ENCODE results near the gene JAG1.

JAG1 gene

DNA sequence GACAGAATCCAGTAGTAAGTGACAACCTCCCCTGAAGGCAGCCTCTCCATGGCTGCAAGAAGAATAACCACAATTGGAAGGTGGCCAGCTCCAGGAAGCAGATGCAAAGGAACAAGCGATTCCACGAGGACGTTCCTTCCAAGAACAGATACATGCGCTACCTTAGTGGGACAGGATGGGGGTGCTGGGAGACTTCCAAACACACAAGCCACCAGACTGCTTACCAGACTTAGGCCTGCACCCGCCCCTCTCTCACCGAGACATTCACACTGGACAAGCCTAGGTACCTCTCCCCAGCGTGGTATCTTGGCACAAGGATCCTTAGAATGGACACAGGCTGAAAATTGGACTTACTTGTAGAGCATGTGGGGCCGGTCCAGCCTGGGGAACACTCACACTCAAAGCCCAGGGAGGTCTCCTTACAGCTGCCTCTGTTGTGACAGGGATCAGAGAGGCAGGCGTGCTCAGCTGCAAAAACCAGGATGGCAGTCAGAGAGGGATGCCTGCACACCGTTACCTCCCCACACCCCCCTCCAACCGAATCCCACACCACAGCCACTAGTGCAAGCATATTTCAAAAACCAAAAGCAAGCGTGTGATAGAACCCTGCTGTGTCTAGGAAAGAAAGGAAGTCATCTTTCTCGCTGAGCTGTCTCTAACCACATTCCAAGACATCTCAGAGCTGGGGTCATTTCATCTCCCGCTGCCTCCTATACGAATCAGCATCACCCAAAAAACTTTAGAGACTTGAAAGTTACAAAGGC lies 22.4 kb downstream of the JAG1 start:
- DNase-seq = no peak

DNA sequence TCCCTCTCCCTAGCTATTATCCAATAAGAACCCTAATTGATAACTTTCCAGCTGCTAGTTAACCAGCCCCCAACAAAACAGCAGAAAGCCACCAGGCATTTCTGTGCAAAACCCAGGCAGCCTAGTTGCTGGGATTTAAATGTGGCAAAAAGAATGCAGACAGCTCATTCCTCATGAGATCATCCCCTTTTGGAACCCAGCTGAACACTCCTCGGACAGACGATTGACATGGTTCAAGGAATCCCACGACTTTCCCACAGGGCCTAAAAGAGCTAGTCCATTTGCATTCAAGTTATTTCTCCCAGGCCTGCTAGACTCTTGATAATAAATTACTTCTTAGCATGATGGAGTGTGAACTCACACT lies 24.0 kb downstream of the JAG1 start:
- no peak for DNase-seq

DNA sequence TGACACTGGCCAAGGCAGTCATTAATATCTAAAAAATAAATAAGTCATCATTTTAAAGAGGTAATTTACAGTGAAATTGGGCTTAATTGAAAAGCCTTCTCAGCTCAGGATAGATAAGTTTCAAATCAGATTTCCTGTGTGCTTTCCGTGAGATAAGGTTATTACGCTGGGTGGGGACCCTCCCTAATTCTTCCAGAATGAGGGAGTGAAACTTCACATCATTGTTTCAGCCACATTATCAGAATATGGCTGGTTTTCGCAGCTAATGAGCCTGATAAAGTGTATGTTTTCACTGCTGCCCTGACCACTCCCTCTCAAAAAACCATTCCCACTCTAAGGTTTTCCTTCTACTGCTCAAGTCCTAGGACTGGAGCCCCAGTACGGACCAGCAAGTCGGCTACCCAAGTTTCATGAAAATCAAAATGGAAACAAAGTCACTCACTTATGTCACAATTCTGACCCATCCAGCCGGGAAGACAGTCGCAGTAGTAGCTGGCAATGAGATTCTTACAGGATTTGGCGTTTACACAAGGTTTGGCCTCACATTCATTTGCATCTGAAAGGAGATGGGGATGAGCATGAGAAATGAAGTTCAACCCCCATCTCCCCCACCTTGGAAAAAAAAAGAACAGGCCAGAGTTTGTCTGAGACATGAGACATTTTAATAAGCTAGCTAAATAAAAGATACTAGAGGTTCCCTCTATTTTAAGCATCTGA lies 24.6 kb downstream of the JAG1 start:
- DNase-seq = no peak

DNA sequence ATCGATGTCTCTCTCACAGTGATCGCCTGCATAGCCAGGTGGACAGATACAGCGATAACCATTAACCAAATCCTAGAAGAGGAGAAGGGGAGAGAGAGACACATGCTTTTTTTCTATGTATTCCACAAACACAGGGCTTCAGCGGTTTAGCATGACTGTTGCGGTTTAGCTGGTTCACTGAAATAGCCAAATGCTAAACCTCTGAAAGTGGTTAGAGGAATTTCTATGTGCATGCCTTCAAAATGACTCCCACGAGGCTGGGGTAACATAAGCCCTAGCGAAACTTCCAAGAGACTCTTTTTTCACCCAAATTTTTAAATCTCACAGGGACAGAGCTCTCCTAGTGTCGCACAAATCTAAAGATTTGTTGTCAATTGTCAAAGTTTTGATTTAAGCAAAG lies 25.1 kb downstream of the JAG1 start:
- DNase-seq = no peak

DNA sequence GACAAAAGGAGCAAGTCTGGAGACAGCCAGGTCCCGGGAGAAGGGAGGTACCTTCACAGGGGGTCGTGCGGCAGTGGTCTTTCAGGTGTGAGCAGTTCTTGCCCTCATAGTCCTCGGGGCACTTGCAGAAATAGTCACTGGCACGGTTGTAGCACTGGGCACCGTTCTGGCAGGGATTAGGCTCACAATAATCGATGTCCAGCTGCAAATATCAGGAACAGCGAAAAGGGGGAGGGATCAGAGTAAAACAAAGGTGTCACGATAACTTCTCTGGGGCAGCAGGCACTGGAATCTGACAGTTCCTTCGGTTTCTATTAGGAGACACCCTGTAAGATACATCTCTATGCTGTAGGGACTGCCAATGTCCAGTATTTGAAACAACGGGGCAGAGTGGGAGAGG lies 25.9 kb downstream of the JAG1 start:
- no peak for DNase-seq

DNA sequence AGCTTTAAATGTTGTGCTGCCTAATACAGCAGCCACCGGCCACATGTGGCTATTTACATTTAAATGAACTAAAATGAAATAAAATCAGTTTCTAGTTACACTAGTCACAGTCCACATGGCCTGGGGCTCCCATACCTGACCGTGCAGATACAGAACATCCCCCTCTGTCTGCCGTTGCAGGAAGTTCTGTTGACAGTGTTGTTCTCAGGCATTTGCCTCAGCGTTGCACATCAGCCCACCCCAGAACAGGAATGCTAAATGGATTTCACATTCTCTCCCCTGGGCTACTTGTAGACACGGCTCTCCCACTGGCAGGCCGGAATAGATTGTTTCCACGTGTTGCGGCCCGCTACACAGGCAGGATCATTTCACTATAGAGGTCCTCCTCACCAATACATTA lies 26.3 kb downstream of the JAG1 start:
- no peak for DNase-seq

DNA sequence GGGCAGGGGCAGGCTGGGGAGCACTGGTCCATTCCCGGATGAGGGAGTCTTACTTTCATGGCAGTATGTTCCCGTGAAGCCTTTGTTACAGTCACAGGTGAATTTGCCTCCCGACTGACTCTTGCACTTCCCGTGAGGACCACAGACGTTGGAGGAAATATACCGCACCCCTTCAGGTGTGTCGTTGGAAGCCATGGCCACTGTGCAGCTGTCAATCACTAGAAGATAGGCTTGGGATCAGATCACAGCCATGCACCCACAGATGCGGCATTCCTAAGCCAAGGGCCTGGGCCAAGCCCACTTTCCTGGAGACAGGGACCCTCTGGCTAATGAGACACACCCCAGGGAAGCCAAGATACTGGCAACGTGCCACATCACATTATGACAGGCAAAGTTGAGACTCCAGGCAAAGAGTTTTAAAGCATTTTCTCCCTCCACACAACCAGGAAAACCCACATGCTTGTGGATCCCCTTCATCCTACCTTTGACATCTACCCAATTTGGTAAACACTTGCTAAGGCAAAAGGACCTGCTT lies 26.8 kb downstream of the JAG1 start:
- no peak for DNase-seq

DNA sequence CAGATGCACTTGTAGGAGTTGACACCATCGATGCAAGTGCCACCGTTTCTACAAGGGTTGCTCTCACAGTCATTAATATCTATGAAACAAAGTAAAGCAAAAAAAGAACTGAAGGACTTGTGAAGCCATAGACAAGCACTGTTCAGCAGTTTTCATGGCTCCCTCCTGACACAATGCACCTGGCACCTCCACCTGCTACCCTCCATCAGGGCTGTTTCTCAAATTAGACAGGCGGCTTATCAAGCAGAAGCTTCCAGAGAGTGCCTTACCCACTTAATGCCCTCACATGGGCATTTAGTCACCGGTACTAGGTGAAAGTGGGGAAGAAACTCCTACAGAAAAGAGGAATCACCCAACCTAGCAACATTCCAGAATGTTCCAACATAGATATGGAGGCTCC lies 27.8 kb downstream of the JAG1 start:
- DNase-seq = no peak

DNA sequence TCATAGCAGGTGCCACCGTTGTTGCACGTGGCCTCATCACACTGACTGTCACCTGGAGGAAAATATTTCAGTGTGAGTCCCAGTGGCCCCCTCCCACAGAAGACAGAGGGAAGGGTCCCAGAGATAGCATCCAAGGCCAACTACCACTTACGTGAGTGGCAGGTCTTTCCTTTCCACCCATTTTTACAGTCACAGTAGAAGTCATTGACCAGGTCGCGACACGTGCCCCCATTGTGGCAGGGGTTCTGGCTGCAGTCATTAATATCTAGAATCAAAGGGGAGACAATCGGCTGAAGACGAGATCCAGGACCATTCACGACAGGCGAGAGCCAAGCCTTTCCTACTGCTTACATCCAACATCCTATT lies 28.6 kb downstream of the JAG1 start:
- no peak for DNase-seq

DNA sequence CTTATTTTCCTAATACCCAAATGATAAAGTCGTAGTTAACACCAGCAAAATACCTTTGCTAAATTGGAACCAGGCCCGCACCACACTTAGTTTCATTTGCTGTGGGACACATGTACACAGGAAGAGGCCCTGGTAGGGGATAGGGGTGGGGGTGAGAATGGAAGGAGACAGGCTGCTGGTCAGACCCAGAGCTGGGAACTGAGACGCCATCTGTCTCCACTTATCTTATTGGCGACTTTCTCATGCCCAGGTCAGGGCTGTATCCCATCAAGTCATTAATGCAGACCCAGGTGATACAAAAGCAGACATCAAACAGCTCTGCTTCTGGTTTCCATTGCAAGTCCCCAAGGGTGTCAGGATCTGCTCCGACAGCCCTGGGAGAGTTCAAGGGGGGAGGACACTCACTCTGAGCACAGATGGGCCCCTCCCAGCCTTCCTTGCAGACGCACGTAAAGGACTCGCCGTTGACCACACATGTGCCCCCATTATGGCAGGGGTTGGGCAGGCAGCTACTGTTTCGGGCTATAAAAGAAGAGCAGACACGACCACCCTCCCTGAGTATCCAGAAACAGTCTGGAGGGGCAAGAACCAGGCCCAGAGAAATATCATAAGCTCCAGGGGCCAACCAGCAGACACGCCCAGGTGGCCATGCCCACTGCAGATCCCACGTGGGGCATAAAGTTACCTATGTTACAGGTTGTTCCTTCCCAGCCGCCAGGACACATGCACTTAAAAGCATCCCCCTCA lies 29.2 kb downstream of the JAG1 start:
- DNase-seq = no peak

DNA sequence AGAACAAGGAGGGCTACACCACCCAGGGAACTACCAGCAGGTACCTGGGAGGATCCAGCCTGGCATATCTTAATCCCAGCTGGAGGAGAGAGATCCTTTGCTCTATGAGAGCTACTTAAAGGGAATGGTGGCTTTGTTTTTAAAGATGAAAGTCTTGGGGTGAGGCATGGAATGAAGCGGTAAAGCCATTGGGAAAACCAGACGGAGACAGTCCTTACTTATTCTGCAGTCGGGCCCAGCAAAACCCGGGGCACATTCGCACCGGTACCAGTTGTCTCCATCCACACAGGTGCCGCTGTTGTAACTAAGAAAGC lies 30.3 kb downstream of the JAG1 start:
- no peak for DNase-seq

DNA sequence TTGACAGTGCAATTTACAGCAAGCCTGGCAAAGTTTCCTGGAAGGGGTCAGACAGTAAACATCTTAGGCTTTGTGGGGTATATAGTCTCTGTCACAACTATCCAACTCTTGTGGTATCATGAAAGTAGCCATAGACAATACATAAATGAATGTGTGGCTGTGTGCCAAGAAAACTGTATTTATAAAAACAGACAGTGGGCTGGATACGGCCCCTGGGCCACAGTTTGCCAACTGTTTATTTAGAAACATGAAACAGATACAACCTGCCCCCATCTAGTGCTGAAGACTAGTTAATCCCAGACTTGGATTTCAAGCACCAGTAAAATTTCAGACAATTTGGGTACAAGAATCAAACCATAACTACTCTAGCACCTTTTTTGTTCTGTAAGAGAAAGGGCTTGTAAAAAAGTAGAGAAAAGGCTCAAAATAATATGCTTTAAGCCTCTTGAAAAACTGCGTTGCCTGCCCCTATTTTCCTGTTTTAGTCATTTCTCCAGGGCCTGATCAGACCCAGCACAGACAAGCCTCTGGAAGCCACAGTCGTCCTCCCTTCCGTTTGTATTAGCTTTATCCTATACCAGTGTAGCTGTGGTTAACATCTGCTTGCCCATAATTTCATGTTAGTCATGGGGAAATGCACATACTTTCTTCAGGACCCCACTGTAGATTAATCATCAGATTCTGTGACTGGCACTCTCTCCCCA lies 30.8 kb downstream of the JAG1 start:
- DNase-seq = no peak

DNA sequence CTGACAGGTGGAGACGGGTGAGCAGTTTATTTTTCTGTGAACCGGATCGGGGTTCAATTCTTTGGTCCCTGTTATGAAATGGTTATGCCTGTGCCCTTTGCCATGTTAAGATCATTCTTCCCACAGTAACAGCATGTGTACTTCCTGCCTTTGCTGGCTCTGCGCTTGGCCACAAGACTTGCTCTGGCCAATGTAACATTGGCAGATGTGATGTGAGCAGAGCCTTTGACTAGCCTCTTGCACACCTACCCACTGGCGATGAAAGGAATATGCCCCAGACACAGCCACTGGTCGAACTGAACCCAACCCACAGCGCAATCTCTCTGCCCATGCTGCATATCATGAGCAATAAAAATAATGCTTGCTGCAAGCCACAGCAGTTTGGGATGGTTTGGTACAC lies 31.9 kb downstream of the JAG1 start:
- DNase-seq = no peak

DNA sequence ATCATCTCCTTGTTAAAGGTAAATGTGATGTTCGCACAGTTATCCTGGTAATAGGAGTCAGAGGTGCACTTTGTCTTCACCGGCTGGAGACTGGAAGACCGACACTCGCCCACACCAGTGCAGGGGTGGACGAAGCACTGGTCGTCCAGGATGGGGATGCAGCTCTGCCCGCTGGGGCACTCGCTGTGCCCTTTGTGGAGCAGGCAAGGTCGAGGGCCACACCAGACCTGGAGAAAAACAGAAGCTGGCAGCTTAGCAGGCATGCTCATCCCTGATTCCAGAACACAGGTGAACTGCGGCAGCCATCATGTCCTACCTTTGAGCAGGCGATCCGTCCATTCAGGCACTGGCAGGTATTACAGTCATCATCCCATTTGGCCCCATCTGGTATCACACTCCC lies 32.3 kb downstream of the JAG1 start:
- no peak for DNase-seq

DNA sequence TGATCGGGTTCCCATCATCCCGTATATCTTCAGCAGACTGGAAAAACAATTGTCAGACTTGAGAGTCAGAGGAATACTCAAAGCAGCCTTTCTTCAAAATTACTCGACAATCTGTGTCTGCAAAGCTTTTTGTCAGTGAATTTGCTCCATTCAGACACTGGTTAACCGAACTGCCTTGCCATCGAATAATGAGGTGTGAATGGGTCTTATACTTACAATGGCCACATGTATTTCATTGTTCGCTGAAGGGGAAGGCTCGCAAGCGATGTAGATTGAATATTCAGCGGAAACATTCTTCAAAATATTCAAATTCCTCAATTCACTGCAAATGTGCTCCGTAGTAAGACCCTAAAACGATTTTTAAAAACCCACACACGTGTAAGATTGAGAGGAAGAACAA lies 32.9 kb downstream of the JAG1 start:
- DNase-seq = no peak

DNA sequence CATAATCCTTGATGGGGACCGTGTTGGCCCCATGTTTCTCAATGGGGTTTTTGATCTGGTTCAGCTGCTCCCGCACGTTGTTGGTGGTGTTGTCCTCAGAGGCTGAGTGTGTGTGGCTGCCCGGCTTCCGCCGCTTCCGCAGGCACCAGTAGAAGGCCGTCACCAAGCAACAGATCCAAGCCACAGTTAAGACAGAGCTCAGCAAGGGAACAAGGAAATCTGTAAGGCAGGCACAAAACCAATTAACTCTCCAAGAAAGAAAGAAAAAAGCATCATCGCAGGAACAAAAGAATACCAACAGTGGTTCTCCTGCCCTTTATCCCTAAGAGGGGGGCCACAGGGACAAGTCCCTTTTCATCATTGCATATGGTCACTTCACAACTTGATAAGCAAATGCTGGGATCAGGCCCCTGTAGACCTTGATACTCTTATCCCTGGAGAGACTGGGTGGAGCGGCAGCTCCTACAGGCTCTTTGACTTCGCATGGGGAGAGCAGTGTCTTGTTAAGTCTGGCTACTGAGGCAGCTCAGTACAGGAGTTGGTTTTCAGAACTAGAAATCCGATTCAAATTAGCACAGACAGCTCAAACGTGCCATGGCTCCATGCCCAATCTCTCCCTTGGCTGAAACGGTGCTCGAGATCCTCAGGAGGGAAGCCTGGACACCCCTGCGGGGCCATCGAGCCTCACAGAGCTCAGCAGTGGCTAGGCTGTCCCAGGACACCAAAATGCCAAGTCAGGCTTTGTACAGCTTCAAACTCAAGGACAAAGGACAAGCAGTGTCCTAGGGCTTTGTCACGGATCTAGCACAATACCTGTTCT lies 33.9 kb downstream of the JAG1 start:
- DNase-seq = no peak

DNA sequence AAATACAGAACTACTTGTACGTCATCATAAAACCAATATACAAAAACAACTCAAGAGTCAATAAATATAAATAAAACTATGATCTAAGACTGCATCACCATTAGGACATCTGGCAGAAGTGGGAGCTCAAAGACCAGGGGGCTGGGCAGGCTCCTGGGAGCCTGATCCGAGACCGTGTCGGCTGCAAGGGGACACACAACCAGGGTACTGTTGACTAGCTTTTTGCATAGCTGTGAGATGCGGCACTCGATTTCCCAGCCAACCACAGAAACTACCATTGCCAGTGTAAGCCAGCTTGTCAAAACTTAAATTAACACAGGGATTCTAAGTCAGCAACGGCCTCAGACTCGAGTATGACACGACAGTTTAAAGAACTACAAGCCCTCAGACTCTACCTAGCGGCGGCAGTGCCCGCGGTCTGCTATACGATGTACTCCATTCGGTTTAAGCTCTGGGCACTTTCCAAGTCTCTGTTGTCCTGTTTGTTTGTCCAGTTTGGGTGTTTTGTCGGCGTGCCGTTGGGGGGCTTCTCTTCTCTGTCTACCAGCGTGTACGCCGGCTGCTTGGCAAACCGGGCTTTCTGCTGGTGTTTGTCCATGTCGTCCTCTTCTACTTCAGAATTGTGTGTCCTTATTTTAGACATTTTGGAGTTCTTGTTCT lies 34.6 kb downstream of the JAG1 start:
- no peak for DNase-seq

DNA sequence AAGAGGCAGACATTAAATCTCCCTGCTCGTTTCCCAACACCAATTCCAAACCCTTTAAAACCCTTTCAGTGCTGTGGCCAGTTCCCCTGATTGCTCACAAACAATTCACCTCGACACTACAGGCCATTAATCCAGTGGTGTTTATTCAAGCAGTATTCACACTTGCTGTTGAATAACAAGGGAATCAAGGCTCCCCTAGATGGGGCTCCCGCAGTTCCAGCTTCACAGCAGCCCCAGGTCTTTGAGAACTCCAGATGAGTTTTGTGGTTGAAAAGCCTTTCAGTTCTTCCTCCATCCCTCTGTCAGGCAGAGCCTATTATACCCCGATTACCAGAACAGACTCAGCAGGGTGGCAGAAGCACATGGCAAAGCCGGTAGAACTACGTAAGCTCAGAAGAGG lies 36.2 kb downstream of the JAG1 start:
- no peak for DNase-seq

DNA sequence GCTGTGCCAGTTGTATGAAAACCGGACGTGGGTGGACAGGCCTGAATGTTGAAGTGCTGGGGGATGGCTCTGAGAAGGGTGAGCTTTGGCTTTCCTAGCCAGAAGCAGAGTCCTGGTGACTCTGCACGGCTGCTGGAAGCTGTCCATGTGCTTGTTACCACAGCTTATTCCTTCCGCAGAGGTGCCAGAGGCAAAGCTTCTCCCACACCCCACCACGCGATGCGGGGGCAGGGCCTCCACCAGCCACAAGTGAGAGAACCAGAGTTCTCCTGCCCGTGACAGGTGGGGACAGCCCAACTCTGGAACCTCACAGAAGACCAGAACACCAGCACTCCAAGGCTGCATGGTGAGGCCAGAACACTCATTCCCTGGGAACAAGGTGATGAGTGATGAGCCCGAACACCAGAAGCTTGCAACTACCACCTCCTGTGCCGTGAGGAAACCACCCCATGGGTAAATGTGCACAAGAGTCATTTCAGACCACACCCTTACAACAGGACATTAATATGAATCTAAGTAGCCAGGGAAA lies 36.7 kb downstream of the JAG1 start:
- no peak for DNase-seq

DNA sequence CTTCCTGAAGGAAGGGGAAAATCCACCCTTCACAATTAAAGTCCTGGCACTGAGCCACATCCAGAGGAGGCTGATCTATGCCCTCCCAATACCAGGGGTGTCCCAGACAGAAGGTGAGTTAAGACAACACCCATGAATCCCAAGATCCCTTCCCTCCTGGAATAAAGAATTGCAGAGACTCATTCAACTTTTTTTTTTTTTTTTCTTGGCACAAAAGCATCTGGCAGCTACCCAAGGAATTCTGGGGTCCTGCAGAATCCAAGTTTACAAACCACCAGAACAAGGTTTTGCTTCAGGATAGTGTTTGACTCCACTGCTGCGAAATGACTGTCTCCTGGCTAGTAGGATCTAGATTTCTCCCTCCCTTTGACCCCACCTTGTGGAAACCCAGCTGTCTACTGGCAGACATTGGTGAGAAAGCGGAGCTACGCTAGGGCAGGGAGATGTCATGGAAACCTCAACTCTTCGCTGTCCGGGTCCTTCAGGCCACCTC lies 37.4 kb downstream of the JAG1 start:
- no peak for DNase-seq

DNA sequence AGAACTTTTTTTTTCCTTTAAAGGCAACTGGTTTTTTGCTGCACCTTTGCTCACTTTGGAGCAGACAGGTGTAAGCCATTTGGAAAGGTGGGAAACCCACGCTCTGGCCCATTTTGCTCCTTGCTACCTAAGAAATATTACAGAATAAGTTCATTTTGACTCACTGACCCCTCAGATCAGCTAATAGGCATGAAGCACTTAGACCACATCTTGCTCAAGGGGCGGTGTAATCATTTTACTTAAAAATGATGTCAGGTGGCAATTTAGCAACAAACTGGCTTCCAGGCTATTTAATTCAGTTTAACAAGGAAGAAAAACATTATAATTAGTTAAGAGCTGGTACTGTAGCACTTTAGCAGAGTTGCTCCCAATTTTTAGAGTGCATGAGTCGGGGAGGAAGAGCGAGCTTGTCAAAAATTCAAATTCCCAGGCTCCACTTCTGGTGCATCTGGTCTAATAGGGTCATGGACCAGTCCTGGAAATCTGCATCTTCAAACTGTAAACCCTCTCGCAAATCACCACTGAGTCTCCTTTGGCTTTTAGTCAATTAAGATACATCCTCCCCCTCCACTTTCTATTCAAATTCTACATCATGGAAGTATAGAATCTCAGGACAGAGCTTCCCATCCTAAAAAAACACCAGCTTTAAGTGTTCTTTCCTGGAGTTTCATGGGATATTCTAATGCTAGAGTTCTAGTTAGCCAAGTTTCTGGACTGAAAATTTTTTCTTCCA lies 38.2 kb downstream of the JAG1 start:
- no peak for DNase-seq
